ENCODE data around the gene GNRH2. TPM values are rescaled to one million over a fixed set of nuclear protein-coding genes. Genes with fewer than 3 reads are reported as not detected.

GNRH2 gene
- total RNA-seq, 4 donors from 2014 or later = not detected

- DNase-seq (ENCODE audit: extremely low spot score) = no peak
- no peaks in the 10 kb centered on the region for H3K4me1 ChIP-seq
- TF ChIP-seq EP300 (IDR thresholded peaks at IDR 0.05) (no peak), POLR2A (IDR thresholded peaks at IDR 0.05; ENCODE audit: low read depth) (no peak), POLR2AphosphoS5 (IDR thresholded peaks at IDR 0.05) (no peak), CTCF (IDR thresholded peaks at IDR 0.05) (no peak)
- H3K36me3 ChIP-seq = peaks cover 34 to 97% (median 71%) of the 10 kb centered on the region in 4 donors
- no peak overlapping the region for H3K27ac ChIP-seq (replicated peaks in 1 of 4)
- intact Hi-C loops (cut with DNase I) = no loop called here
- no peak overlapping the region for H3K4me3 ChIP-seq
- no peaks in the 10 kb centered on the region for H3K9me3 ChIP-seq
- H3K27me3 ChIP-seq = no peaks in the 10 kb centered on the region
- 89% methylated on average over 8 of the region's 8 CpGs for WGBS
These were observed 10.8 kb upstream of the GNRH2 start for GRCh38 chr20:3032624-3033023.

GRCh38 chr20:3037654-3038053 is 5.8 kb upstream of the GNRH2 start:
- Histone ChIP-seq H3K4me1 (peaks cover 9 to 14% (median 11%) of the 10 kb centered on the region in 4 donors), H3K27ac (replicated peaks in 1 of 4) (no peak overlapping the region), H3K27me3 (no peaks in the 10 kb centered on the region), H3K36me3 (peaks cover 47 to 86% (median 64%) of the 10 kb centered on the region in 4 donors), H3K4me3 (no peak overlapping the region), H3K9me3 (no peaks in the 10 kb centered on the region)
- DNase-seq (ENCODE audit: extremely low spot score) = no peak
- TF ChIP-seq CTCF (IDR thresholded peaks at IDR 0.05) = no peak
- no peak for TF ChIP-seq EP300 (IDR thresholded peaks at IDR 0.05)
- intact Hi-C loops (cut with DNase I) = no loop called here
- 81% methylated on average over 3 of the region's 3 CpGs for WGBS

GRCh38 chr20:3038454-3038853 is 5.0 kb upstream of the GNRH2 start:
- H3K27ac ChIP-seq (replicated peaks in 1 of 4) = no peak overlapping the region
- no peaks in the 10 kb centered on the region for H3K27me3 ChIP-seq
- DNase-seq (ENCODE audit: extremely low spot score) = no peak
- no peaks in the 10 kb centered on the region for H3K9me3 ChIP-seq
- TF ChIP-seq CTCF (IDR thresholded peaks at IDR 0.05) = no peak
- TF ChIP-seq POLR2AphosphoS5 (IDR thresholded peaks at IDR 0.05) = no peak
- TF ChIP-seq POLR2A (IDR thresholded peaks at IDR 0.05; ENCODE audit: low read depth) = no peak
- no peak for TF ChIP-seq EP300 (IDR thresholded peaks at IDR 0.05)
- intact Hi-C loops (cut with DNase I) = no loop called here
- peaks cover 10 to 22% (median 18%) of the 10 kb centered on the region in 4 donors for H3K4me1 ChIP-seq
- WGBS = 77% methylated on average over 4 of the region's 5 CpGs
- H3K36me3 ChIP-seq = peaks cover 47 to 78% (median 61%) of the 10 kb centered on the region in 4 donors
- no peak overlapping the region for H3K4me3 ChIP-seq

- intact Hi-C loops (cut with DNase I) = no loop called here
- 100% methylated on average over 2 of the region's 4 CpGs for WGBS
- no peak overlapping the region for H3K27ac ChIP-seq (replicated peaks in 1 of 4)
These were observed 4.0 kb upstream of the GNRH2 start for GRCh38 chr20:3039426-3039825.

More at GRCh38 chr20:3039426-3039825, 4.0 kb upstream of the GNRH2 start:
- no peak for DNase-seq (ENCODE audit: extremely low spot score)
- TF ChIP-seq EP300 (IDR thresholded peaks at IDR 0.05) (no peak), CTCF (IDR thresholded peaks at IDR 0.05) (no peak), POLR2A (IDR thresholded peaks at IDR 0.05; ENCODE audit: low read depth) (no peak), POLR2AphosphoS5 (IDR thresholded peaks at IDR 0.05) (no peak)
- peaks cover 47 to 69% (median 61%) of the 10 kb centered on the region in 4 donors for H3K36me3 ChIP-seq
- no peak overlapping the region for H3K4me3 ChIP-seq
- H3K4me1 ChIP-seq = peaks cover 10 to 23% (median 18%) of the 10 kb centered on the region in 4 donors
- H3K9me3 ChIP-seq = no peaks in the 10 kb centered on the region
- no peaks in the 10 kb centered on the region for H3K27me3 ChIP-seq

All from esophagus muscularis mucosa (tissue), 4 donors.